ENCODE measurements around the gene PGPEP1. TPM values are rescaled to one million over a fixed set of nuclear protein-coding genes. Genes with fewer than 3 reads are reported as not detected.
"Not testable (repeated sequence)": the region's sequence is repeated elsewhere in the genome, so short reads cannot be mapped to it uniquely, and the experiment has no call there.

PGPEP1 gene
- total RNA-seq, 1 donor from 2014 or later = 5.5 TPM

DNA sequence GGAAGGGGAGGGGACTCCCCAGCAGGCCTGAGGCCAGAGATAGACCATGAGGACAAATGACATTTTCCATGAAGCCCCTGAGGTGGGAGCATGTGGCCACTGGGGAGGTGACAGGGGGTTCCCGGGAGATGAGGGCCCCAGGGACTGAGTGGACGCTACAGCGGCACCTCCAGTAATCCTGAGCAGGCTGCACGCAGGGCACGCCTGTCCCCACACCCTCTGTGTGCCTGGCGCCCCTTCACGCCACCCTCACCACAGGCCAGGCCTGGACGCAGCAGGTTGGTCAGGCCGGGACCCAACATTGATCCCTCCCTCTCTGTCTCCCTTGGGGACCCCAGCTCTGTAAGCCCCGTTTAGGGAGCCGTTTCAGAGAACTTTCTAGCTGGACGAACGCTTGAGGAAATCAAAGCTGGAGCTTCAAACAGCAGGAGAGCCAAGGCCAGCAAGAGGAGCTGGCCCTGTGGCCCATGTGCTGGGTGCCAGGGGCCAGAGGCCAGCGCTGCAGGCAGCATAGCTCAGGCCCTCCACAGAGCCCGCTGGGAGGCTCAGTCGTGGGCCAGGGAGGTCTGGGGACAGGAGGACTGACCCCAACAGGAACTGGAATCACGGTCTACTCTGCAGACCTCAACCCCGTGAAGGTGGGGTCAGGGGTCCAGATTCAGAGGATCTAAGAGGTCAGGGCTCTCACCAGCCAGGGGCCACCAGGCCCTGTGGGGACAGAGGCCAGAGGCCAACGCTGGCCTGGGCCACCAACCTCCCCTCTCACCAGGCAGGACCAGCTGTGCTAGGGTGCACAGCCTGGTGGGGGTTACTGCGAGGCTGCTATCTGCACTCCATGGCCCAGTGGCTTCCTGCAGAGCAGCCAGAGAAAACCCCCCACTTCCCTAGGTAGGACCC lies 32.1 kb upstream of the PGPEP1 start:
- ATAC-seq = no peak

DNA sequence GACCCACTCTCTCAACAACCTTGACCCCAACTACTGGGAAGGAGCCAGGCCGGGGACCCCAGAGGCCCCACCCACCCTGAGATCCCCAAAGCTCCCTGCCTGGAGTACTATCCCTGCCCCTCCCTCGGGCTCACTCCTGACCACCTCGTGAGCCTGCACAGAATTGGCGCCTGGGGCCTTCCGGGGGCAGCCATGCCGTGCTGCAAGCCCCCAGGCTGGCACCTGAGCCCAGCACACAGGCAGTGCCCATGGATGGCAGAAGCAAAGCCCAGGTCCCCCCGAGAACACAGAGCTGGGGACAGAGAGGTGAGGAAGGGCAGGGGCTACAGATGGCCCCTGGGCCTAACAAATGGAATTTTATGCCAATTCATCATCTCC lies 31.5 kb upstream of the PGPEP1 start:
- ATAC-seq = no peak

DNA sequence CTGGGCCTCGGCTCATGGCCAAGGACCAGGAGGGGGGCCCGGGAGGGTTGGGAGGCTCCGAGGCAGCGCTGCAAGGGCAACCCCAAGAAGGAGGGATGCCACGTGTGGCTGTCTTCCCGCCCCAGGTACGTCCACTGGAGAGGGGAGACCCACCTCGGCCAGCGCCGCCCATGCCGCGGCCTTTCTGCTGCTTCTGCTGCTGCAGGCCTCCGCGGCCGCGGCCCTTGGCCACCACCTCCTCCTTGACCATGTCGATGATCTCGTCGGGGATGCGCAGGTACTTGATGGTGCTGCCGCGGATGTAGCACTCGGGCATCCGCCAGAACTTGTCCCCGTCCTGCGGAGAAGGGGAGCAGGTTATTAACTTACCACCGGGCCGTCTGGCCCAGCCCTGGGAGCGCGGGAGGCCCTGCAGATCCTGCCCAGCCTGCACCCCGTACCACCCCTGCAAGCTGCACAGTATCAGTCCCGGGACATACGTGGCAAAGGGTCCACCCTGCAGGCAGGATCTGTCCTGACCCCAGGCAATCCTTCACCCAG lies 30.8 kb upstream of the PGPEP1 start:
- ATAC-seq = no peak

GRCh38 chr19:18310118-18310909 lies 30.1 kb upstream of the PGPEP1 start:
- ATAC-seq = peak; percentile 29

DNA sequence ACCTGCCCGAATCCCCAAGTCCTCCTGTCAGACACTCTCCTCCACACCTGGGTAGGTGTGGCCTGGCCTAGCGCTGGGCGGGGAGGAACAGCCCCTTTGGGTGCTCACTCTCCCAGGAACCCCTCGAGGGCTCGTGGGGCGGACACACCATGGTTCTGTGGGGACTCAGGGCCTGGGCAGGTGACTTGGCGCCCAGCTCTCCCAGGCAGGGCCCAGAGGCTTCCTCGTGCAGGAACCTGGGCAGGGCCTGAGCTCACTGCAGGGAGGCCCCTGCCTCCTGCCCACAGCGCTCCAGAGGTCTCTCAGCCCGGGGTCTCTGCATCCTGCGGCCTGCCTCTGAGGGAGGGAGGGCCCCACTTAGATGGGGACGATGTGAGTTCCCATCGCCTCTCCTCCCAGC lies 29.4 kb upstream of the PGPEP1 start:
- ATAC-seq = no peak

DNA sequence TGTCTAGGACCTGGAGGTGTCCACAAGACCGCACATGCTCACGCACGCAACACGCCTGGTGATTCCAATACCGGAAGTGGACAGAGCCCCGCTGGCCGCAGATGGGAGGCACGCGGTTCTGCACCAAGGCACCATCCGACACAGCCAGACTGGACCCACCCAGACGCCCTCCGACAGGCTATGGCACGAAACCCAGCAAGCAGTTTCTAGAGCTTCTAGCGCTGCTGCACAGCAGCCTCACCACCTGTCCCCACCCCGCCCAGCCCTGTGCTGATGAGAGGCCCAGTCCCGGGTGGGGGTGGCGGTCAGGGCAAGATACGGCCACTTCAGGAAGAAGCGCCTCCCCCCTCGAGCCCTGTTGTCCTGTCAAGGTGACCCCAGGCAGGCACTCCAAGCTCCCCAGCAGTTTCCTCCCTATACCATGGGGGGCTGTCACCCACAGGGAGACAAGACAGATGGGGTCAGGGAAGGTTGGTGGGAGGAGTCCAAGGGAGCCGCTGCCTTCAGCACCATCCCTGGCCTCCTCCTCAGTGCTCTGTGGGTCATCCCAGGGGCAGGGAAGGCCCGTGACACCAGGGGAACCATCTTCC lies 28.8 kb upstream of the PGPEP1 start:
- no peak for ATAC-seq

DNA sequence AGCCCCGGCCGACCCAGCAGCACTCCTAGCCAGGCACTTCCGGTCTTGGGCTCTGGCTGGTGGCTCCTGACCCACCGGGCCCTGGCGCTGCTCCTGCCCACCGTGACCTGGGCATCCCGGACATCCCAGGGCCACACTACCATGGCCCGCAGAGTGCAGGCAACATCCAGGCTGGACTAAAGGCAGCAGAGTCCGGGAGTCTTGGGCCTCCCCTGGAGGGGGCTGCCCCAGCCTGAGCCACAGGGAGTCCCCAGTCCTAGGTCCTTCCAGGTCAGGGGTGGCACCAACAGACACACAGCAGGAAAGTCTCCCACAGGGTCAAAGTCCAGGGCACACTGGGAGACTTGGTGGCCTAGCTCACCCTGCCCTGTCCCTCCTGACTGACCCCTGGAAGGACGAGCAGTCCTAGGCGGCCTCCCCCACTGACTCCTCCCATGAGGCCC lies 28.3 kb upstream of the PGPEP1 start:
- ATAC-seq = no peak

GRCh38 chr19:18313398-18313797 lies 27.0 kb upstream of the PGPEP1 start:
- no peak for ATAC-seq

DNA sequence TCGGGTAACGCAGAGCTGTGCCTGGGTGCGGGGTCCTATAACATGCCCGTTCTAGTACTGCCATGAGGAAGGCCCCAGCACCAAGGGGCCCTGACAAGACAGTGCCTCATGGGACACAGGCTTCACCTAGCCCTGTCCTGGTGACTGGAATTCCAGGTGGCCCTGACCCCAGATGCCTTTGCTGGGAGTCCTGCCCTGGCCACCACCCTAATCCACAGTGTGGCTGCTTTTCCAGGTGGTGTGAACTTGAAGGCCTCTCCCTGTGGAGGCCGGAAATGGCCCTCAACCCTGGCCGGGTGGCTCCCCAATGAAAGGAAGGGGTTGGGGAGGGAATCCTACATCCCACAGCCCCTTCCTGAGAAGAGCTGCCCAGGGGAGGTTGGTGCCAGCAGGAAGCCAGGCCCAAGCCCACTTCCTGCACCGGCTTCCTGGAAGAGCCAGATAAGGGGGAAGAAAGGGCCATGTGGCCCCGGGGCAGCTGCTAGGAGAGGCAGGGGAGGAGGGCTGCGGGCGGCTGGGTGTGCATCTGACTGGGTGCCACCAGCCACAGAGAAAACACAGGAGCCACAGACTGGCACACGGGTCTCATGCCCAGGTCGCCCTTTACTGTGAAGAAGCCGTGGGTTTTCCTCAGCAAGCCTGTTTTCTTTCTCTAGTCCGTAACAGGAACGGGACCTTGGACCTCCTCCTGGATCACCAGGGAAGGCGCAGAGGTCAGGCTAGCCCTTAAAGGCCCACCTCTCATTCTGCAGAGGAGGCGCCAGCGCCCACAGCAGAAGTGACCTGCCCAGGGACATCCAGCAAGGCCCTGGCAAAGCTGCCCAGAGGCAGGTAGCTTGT lies 22.2 kb upstream of the PGPEP1 start:
- no peak for ATAC-seq

GRCh38 chr19:18319591-18320135 lies 20.7 kb upstream of the PGPEP1 start:
- no peak for ATAC-seq

GRCh38 chr19:18320865-18321733 lies 19.3 kb upstream of the PGPEP1 start:
- ATAC-seq = no peak

- ATAC-seq = no peak
Measured at GRCh38 chr19:18321734-18322102, 18.7 kb upstream of the PGPEP1 start.

DNA sequence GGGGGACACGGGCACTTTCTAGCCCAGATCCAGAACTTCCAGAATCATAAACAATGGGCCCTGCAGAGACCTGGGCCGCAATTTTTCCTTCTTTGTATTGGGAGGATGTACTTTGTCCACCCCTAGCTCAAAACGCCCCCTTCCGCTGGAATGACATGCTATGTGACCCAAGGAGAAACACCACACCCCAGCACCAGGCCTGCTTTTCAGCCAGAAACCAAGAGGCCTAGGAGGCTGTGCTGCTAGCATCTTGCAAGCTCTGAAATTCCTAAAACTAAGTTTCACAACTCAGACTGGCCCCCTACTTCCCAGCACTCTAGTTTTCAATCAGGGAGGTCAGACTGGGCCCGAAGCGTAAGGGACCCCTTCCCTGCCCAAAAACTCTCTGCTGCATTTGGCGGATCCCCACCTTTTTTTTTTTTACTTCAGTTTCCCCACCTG lies 18.1 kb upstream of the PGPEP1 start:
- ATAC-seq = no peak

DNA sequence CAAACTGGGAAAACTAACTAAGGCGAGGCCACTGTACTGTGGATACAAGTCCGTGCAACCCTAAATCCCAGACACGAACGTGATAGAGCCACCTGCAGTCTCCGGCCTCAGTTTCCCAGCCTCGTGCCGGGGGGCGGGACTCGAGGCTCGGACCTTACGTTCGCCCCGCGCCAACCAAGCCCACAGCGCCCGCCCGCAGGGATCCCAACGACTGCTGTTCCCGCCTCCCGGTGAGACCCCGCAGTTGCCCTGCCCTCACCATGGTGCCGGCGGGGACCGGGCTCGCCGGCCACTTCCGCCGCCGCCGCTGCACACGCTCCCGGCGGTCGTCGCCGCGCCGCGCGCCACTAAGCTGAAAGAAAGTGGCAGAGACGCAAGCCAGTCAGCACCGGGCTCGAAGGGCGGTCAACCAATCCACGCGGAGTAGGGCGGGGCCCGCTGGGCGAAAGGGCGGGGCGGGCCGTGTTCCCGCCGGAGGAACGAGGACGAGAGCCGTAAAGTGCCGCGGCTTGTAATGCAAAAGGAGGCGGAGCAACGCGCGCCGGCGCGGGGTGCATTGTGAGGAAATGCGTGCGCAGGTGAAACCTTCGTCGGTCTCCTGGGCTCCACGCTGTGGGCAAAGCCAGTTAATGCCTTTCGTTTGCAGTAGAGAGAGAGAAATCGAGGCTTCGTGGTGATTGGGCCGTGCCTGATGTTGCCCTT lies 17.5 kb upstream of the PGPEP1 start, which contains the start of gene LSM4:
Gene LSM4 (minus strand): TSS at position 318 of the 702 bp plus-strand sequence. CDS start 56 bp downstream, at position 262.
- peak; percentile 97 for ATAC-seq

GRCh38 chr19:18324373-18324731 lies 16.0 kb upstream of the PGPEP1 start:
- ATAC-seq = not testable (repeated sequence)

DNA sequence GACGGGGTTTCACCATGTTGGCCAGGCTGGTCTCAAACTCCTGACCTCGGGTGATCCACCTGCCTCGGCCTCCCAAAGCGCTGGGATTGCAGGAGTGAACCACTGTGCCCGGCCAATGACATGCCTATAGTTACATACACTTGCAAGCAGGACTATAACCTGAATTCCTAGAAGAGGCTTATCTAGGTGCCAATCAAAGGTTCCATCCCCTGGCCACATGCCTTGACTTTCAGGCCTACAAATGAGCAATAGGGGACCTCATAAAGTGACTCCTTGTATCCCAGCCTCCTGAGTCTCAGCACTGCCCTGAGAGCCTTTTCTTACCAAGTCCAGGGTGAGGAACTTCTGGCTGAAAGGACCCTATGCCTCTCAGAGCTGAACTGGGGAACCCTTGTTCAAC lies 13.6 kb upstream of the PGPEP1 start:
- no peak for ATAC-seq

DNA sequence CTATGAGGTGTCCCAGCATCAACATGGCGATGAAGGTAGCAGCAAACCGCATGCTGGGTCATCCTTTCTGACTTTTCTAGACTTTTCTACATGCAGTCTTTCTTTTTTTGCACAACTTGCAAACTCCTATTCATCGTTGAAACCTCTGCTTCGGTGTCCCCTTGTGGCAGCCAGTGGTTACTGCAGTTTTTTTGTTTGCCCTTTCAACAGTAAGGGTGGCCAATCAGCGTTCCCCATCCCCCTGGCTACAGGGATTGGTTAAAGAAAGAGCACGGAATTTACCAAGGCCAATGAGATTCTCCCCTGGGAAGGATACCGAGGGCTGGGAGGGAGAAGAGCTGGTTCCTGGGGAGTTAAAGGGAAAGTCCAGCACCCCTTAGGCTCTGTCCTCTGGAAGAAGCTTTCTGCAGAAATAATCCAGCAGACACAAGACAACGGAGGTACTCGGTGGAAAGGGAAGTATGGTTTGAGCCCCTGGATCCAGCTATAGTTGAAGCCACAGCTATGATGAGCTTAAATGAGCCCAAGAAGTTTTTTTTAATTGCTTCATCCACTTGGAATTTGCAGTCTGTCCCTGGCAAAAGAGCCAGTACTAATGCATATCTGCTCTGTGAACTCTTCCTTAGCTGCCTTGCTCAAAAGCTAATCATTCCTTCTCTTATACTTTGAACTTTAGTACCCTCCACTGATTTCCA lies 11.9 kb upstream of the PGPEP1 start:
- peak; percentile 96 for ATAC-seq

DNA sequence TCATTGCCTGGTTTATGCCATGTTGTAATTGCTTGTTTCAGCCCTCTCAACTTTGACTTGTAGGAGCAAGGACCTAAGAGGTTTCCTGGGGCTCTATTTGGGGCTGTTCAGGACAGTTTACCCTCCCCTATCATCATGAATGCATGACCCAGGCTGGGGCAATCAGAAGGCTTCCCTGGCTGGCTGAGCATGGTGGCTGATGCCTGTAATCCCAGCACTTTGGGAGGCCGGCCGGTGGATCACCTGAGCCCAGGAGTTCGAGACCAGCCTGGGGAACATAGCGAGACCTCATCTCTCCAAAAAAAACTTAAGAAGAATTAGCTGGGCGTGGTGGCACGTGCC lies 11.4 kb upstream of the PGPEP1 start:
- ATAC-seq = no peak

DNA sequence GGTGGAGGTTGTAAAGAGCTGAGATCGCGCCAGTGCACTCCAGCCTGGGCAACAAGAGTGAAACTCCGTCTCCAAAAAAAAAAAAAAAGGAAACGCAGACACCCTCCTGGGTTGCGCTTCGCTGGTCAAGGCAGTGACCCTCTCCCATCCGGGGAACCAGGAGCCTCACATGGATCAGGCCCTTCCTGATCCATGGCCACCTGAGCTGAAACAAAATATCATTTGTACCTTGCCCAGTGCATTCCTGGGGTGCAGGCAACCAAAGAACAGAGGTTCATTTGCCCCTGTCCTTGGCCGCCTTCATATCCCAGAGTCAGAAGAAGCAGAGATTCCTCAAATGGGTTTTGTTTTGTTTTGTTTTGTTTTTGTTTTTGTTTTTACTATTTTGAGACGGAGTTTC lies 9.5 kb upstream of the PGPEP1 start:
- ATAC-seq = no peak

Data from esophagus mucosa (tissue), 1 donor.